ENCODE results near the gene TEKT2. TPM values are rescaled to one million over a fixed set of nuclear protein-coding genes. Genes with fewer than 3 reads are reported as not detected.

TEKT2 gene
- total and polyA plus RNA-seq, 2 of the 4 experiments (the other 2 are of a cell fraction), result 0.18 TPM; not detected in 1

- DNase-seq (no peak), ATAC-seq (ENCODE audit: low read depth) (no peak)
- Histone ChIP-seq H3K23ac (ENCODE audit: low read depth, low read length) (no peak overlapping the region), H2BK20ac (ENCODE audit: low read depth, low read length) (no peak overlapping the region), H3K18ac (ENCODE audit: low read depth, low read length) (no peak overlapping the region), H3K4me3 (ENCODE audit: insufficient read depth, low read depth, low read length) (no peak overlapping the region), H3K4ac (ENCODE audit: low read depth, low read length) (no peak overlapping the region), H3K9me1 (ENCODE audit: insufficient read depth, low read length) (peaks cover 7% of the 10 kb centered on the region; the same call in 1 of the 2 replicates), H2AK9ac (replicated peaks; ENCODE audit: low read depth, low read length, poor library complexity) (no peak overlapping the region), H3K56ac (ENCODE audit: extremely low read depth, insufficient read depth, low read length) (no peak overlapping the region), H4K8ac (ENCODE audit: low read depth in 2 of 2, low read length in 2 of 2) (no peak overlapping the region), H4K20me1 (ENCODE audit: insufficient read depth, low read length) (no peaks in the 10 kb centered on the region; the same call in 1 of the 2 replicates), H3K79me1 (ENCODE audit: low read depth in 1 of 2, low read length in 2 of 2) (no peaks in the 10 kb centered on the region), H2BK15ac (ENCODE audit: low read depth, low read length) (no peak overlapping the region), H4K91ac (ENCODE audit: insufficient read depth, low read depth, low read length) (peak overlapping the region; percentile 20), H2BK5ac (ENCODE audit: low read depth, low read length, poor library complexity, severe bottlenecking) (no peak overlapping the region), H3K27me3 (ENCODE audit: control insufficient read depth, insufficient read depth, low read length) (no peaks in the 10 kb centered on the region), H4K5ac (ENCODE audit: low read depth, low read length) (no peak overlapping the region), H2AFZ (replicated peaks; ENCODE audit: low read length, poor library complexity) (peak overlapping the region; percentile 27), H3K9ac (ENCODE audit: low read depth, low read length) (no peak overlapping the region), H2BK120ac (ENCODE audit: low read depth, low read length) (no peak overlapping the region), H3K9me3 (ENCODE audit: control insufficient read depth, insufficient read depth, low read length) (no peaks in the 10 kb centered on the region), H3K4me2 (ENCODE audit: low read depth, low read length) (no peak overlapping the region), H3K36me3 (ENCODE audit: control insufficient read depth, insufficient read depth, low read length) (no peaks in the 10 kb centered on the region), H3K4me1 (ENCODE audit: control insufficient read depth, insufficient read depth, low read length) (peaks cover 13% of the 10 kb centered on the region), H3K27ac (ENCODE audit: insufficient read depth, low read length) (no peak overlapping the region), H3K14ac (replicated peaks; ENCODE audit: low read depth, low read length) (no peak overlapping the region), H2AK5ac (ENCODE audit: low read depth, low read length) (no peak overlapping the region)
- TF ChIP-seq POLR2A (IDR thresholded peaks at IDR 0.05; ENCODE audit: low read depth, low read length) (no peak), RFX5 (IDR thresholded peaks at IDR 0.05; ENCODE audit: low read depth, low read length) (no peak), MAFK (IDR thresholded peaks at IDR 0.05; ENCODE audit: low read depth, low read length) (no peak)
- ChIA-PET CTCF (interaction anchor here (1.3 to 4.1 kb wide), 2 partner anchors 14 to 18 kb away, joined by 3 to 21 read pairs; no protein-coding TSS in a partner anchor), POLR2A (ENCODE audit: unreplicated experiment) (no interaction called here)
- in situ Hi-C loops (cut with MboI; ENCODE audit: low sequenced_read_pairs), result loop anchor here (25.0 kb wide), 1 partner anchor 295 kb away; no protein-coding TSS in a partner anchor
- dilution Hi-C loops (cut with HindIII; ENCODE audit: low sequenced_read_pairs, unreplicated experiment), result no loop called here
- BruUV-seq (replicated peaks), result no TSS peak
- 86% methylated on average over 2 of the region's 5 CpGs; no CpG with 5 or more reads in 1 of the 2 experiments for WGBS, 2 experiments (ENCODE audit: extremely low coverage in 2 of 2, insufficient read length in 1 of 2)
- intact Hi-C loops (cut with micrococcal nuclease), result no loop called here
These were observed 33.0 kb downstream of the TEKT2 start for GRCh38 chr1:36116901-36117300.

Data from IMR-90 (cell line).